ENCODE measurements around the gene GBP1. TPM values are rescaled to one million over a fixed set of nuclear protein-coding genes. Genes with fewer than 3 reads are reported as not detected.

GBP1 gene
- total and polyA plus RNA-seq, 2 experiments from 2014 or later = 0.13 TPM; not detected in 1

DNA sequence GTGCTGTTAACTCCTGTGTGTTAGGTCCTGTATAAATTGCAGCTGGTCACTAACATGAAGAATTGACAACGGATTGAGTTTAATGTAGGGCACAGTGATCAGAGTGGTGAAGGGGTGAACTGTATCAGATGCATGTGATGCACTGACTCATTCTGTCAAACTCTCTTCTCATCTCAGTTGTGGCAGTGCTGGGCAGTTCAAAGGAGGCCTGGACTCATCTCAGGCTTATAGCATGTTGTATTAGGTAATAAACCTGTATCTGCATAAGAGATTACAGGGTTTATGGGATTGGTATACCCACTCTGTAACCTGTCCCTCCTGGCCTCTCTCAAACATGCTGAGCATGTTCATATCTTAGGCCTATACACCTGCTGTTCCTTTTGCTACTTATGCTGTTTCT lies 29.9 kb downstream of the GBP1 start:
- no peak overlapping the region for H3K4me3 Mint-ChIP-seq
- H3K27ac ChIP-seq (ENCODE audit: low read depth) = no peak overlapping the region
- TF ChIP-seq STAT1 (IDR thresholded peaks at IDR 0.05; ENCODE audit: unreplicated experiment) (no peak), POLR2AphosphoS5 (IDR thresholded peaks at IDR 0.05; ENCODE audit: low read depth) (no peak), EZH2phosphoT487 (IDR thresholded peaks at IDR 0.05; ENCODE audit: unreplicated experiment) (no peak), JUNB (IDR thresholded peaks at IDR 0.05; ENCODE audit: unreplicated experiment) (no peak), ZNF114 (CRISPR knock-in tag; IDR thresholded peaks at IDR 0.05) (no peak), EZH2 (IDR thresholded peaks at IDR 0.05; ENCODE audit: low read depth, unreplicated experiment) (no peak), CREB1 (CRISPR knock-in tag; IDR thresholded peaks at IDR 0.05; ENCODE audit: low read depth) (no peak), ZNF331 (CRISPR knock-in tag; IDR thresholded peaks at IDR 0.05; ENCODE audit: low read depth) (no peak), NANOG (IDR thresholded peaks at IDR 0.05; ENCODE audit: borderline replicate concordance) (no peak)
- TF ChIP-seq, protein P1, sequence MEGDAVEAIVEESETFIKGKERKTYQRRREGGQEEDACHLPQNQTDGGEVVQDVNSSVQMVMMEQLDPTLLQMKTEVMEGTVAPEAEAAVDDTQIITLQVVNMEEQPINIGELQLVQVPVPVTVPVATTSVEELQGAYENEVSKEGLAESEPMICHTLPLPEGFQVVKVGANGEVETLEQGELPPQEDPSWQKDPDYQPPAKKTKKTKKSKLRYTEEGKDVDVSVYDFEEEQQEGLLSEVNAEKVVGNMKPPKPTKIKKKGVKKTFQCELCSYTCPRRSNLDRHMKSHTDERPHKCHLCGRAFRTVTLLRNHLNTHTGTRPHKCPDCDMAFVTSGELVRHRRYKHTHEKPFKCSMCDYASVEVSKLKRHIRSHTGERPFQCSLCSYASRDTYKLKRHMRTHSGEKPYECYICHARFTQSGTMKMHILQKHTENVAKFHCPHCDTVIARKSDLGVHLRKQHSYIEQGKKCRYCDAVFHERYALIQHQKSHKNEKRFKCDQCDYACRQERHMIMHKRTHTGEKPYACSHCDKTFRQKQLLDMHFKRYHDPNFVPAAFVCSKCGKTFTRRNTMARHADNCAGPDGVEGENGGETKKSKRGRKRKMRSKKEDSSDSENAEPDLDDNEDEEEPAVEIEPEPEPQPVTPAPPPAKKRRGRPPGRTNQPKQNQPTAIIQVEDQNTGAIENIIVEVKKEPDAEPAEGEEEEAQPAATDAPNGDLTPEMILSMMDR (conservative IDR thresholded peaks at IDR 0.05; ENCODE audit: low read depth in 2 of 2) = no peak
- TF ChIP-seq, protein P2, sequence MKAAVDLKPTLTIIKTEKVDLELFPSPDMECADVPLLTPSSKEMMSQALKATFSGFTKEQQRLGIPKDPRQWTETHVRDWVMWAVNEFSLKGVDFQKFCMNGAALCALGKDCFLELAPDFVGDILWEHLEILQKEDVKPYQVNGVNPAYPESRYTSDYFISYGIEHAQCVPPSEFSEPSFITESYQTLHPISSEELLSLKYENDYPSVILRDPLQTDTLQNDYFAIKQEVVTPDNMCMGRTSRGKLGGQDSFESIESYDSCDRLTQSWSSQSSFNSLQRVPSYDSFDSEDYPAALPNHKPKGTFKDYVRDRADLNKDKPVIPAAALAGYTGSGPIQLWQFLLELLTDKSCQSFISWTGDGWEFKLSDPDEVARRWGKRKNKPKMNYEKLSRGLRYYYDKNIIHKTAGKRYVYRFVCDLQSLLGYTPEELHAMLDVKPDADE (IDR thresholded peaks at IDR 0.05) = no peak
- TF ChIP-seq, protein P3, sequence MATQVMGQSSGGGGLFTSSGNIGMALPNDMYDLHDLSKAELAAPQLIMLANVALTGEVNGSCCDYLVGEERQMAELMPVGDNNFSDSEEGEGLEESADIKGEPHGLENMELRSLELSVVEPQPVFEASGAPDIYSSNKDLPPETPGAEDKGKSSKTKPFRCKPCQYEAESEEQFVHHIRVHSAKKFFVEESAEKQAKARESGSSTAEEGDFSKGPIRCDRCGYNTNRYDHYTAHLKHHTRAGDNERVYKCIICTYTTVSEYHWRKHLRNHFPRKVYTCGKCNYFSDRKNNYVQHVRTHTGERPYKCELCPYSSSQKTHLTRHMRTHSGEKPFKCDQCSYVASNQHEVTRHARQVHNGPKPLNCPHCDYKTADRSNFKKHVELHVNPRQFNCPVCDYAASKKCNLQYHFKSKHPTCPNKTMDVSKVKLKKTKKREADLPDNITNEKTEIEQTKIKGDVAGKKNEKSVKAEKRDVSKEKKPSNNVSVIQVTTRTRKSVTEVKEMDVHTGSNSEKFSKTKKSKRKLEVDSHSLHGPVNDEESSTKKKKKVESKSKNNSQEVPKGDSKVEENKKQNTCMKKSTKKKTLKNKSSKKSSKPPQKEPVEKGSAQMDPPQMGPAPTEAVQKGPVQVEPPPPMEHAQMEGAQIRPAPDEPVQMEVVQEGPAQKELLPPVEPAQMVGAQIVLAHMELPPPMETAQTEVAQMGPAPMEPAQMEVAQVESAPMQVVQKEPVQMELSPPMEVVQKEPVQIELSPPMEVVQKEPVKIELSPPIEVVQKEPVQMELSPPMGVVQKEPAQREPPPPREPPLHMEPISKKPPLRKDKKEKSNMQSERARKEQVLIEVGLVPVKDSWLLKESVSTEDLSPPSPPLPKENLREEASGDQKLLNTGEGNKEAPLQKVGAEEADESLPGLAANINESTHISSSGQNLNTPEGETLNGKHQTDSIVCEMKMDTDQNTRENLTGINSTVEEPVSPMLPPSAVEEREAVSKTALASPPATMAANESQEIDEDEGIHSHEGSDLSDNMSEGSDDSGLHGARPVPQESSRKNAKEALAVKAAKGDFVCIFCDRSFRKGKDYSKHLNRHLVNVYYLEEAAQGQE (IDR thresholded peaks at IDR 0.05; ENCODE audit: unreplicated experiment) = no peak
- TF ChIP-seq, protein P4, sequence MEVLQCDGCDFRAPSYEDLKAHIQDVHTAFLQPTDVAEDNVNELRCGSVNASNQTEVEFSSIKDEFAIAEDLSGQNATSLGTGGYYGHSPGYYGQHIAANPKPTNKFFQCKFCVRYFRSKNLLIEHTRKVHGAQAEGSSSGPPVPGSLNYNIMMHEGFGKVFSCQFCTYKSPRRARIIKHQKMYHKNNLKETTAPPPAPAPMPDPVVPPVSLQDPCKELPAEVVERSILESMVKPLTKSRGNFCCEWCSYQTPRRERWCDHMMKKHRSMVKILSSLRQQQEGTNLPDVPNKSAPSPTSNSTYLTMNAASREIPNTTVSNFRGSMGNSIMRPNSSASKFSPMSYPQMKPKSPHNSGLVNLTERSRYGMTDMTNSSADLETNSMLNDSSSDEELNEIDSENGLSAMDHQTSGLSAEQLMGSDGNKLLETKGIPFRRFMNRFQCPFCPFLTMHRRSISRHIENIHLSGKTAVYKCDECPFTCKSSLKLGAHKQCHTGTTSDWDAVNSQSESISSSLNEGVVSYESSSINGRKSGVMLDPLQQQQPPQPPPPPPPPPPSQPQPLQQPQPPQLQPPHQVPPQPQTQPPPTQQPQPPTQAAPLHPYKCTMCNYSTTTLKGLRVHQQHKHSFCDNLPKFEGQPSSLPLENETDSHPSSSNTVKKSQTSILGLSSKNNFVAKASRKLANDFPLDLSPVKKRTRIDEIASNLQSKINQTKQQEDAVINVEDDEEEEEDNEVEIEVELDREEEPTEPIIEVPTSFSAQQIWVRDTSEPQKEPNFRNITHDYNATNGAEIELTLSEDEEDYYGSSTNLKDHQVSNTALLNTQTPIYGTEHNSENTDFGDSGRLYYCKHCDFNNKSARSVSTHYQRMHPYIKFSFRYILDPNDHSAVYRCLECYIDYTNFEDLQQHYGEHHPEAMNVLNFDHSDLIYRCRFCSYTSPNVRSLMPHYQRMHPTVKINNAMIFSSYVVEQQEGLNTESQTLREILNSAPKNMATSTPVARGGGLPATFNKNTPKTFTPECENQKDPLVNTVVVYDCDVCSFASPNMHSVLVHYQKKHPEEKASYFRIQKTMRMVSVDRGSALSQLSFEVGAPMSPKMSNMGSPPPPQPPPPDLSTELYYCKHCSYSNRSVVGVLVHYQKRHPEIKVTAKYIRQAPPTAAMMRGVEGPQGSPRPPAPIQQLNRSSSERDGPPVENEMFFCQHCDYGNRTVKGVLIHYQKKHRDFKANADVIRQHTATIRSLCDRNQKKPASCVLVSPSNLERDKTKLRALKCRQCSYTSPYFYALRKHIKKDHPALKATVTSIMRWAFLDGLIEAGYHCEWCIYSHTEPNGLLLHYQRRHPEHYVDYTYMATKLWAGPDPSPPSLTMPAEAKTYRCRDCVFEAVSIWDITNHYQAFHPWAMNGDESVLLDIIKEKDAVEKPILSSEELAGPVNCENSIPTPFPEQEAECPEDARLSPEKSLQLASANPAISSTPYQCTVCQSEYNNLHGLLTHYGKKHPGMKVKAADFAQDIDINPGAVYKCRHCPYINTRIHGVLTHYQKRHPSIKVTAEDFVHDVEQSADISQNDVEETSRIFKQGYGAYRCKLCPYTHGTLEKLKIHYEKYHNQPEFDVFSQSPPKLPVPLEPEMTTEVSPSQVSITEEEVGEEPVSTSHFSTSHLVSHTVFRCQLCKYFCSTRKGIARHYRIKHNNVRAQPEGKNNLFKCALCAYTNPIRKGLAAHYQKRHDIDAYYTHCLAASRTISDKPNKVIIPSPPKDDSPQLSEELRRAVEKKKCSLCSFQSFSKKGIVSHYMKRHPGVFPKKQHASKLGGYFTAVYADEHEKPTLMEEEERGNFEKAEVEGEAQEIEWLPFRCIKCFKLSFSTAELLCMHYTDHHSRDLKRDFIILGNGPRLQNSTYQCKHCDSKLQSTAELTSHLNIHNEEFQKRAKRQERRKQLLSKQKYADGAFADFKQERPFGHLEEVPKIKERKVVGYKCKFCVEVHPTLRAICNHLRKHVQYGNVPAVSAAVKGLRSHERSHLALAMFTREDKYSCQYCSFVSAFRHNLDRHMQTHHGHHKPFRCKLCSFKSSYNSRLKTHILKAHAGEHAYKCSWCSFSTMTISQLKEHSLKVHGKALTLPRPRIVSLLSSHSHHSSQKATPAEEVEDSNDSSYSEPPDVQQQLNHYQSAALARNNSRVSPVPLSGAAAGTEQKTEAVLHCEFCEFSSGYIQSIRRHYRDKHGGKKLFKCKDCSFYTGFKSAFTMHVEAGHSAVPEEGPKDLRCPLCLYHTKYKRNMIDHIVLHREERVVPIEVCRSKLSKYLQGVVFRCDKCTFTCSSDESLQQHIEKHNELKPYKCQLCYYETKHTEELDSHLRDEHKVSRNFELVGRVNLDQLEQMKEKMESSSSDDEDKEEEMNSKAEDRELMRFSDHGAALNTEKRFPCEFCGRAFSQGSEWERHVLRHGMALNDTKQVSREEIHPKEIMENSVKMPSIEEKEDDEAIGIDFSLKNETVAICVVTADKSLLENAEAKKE (CRISPR knock-in tag; IDR thresholded peaks at IDR 0.05) = no peak
- no peak overlapping the region for H3K4me2 ChIP-seq
- H3K4me1 ChIP-seq (ENCODE audit: insufficient read depth) = no peaks in the 10 kb centered on the region
- no peaks in the 10 kb centered on the region for H4K20me1 ChIP-seq (replicated peaks; ENCODE audit: insufficient read depth)
- no peak overlapping the region for H3K4me3 ChIP-seq
- peaks cover 7% of the 10 kb centered on the region; the same call in 1 of the 3 replicates for H3K36me3 Mint-ChIP-seq (ENCODE audit: low read depth)
- no peaks in the 10 kb centered on the region for H3F3A ChIP-seq (replicated peaks; ENCODE audit: low read depth)
- no peaks in the 10 kb centered on the region for H3K27me3 ChIP-seq (ENCODE audit: insufficient read depth)
- no peak for ATAC-seq
- no peaks in the 10 kb centered on the region for H3K4me1 Mint-ChIP-seq
- H3K9me2 ChIP-seq (ENCODE audit: insufficient read depth) = no peaks in the 10 kb centered on the region
- no peaks in the 10 kb centered on the region for H3K79me2 ChIP-seq (replicated peaks; ENCODE audit: insufficient read depth)
- H3K9me3 Mint-ChIP-seq = peaks cover 21% of the 10 kb centered on the region
- no peak for DNase-seq (ENCODE audit: low spot score)
- H3K27ac Mint-ChIP-seq = no peak overlapping the region
- no peak overlapping the region for H2AFZ ChIP-seq
- H3K36me3 ChIP-seq (ENCODE audit: insufficient read depth) = 0 out of 2 replicates have a peak, but pooled peaks cover 4% of the 10 kb centered on the region
- no peaks in the 10 kb centered on the region for H3K27me3 Mint-ChIP-seq (ENCODE audit: insufficient read depth, low read depth, poor library complexity)

All from GM23338 (cell line).